ENCODE measurements around the gene SLC22A23.

The SLC22A23 gene

GRCh38 chr6:3484192-3484591, 27.3 kb upstream of the SLC22A23 start:
- TF ChIP-seq TEAD4 (IDR thresholded peaks at IDR 0.05) (no peak), ZBTB7A (IDR thresholded peaks at IDR 0.05; ENCODE audit: low read depth) (no peak), CREB1 (IDR thresholded peaks at IDR 0.05; ENCODE audit: low read depth) (no peak), RAD21 (IDR thresholded peaks at IDR 0.05; ENCODE audit: low read depth) (no peak), TCF12 (IDR thresholded peaks at IDR 0.05; ENCODE audit: low read depth) (no peak), TAF1 (IDR thresholded peaks at IDR 0.05; ENCODE audit: low read depth) (no peak), REST (IDR thresholded peaks at IDR 0.05; ENCODE audit: low read depth) (no peak), EGR1 (IDR thresholded peaks at IDR 0.05) (no peak), YY1 (IDR thresholded peaks at IDR 0.05; ENCODE audit: low read depth) (no peak), NFIC (IDR thresholded peaks at IDR 0.05) (no peak), USF1 (IDR thresholded peaks at IDR 0.05) (no peak), FOXM1 (IDR thresholded peaks at IDR 0.05; ENCODE audit: borderline replicate concordance, low read depth) (no peak), CEBPB (IDR thresholded peaks at IDR 0.05) (no peak), EP300 (IDR thresholded peaks at IDR 0.05; ENCODE audit: borderline replicate concordance) (no peak), MAX (IDR thresholded peaks at IDR 0.05) (no peak)

- TF ChIP-seq TAF1 (IDR thresholded peaks at IDR 0.05; ENCODE audit: low read depth) (no peak), CREB1 (IDR thresholded peaks at IDR 0.05; ENCODE audit: low read depth) (no peak), YY1 (IDR thresholded peaks at IDR 0.05; ENCODE audit: low read depth) (no peak), TEAD4 (IDR thresholded peaks at IDR 0.05) (no peak), RAD21 (IDR thresholded peaks at IDR 0.05; ENCODE audit: low read depth) (no peak), EGR1 (IDR thresholded peaks at IDR 0.05) (no peak)
Measured at GRCh38 chr6:3483675-3484074, 26.8 kb upstream of the SLC22A23 start.

GRCh38 chr6:3482869-3483268, 26.0 kb upstream of the SLC22A23 start:
- TF ChIP-seq YY1 (IDR thresholded peaks at IDR 0.05; ENCODE audit: low read depth) (no peak), EGR1 (IDR thresholded peaks at IDR 0.05) (no peak), NFIC (IDR thresholded peaks at IDR 0.05) (no peak), TAF1 (IDR thresholded peaks at IDR 0.05; ENCODE audit: low read depth) (no peak), FOXM1 (IDR thresholded peaks at IDR 0.05; ENCODE audit: borderline replicate concordance, low read depth) (no peak), REST (IDR thresholded peaks at IDR 0.05; ENCODE audit: low read depth) (no peak), CEBPB (IDR thresholded peaks at IDR 0.05) (no peak)

- TF ChIP-seq NFIC (IDR thresholded peaks at IDR 0.05) (no peak), FOXM1 (IDR thresholded peaks at IDR 0.05; ENCODE audit: borderline replicate concordance, low read depth) (no peak), USF1 (IDR thresholded peaks at IDR 0.05) (no peak), TEAD4 (IDR thresholded peaks at IDR 0.05) (no peak), CREB1 (IDR thresholded peaks at IDR 0.05; ENCODE audit: low read depth) (no peak), MAX (IDR thresholded peaks at IDR 0.05) (no peak)
Measured at GRCh38 chr6:3481640-3482039, 24.8 kb upstream of the SLC22A23 start.

GRCh38 chr6:3480009-3480408, 23.2 kb upstream of the SLC22A23 start:
- TF ChIP-seq ZBTB7A (IDR thresholded peaks at IDR 0.05; ENCODE audit: low read depth) = no peak
- no peak for TF ChIP-seq EP300 (IDR thresholded peaks at IDR 0.05; ENCODE audit: borderline replicate concordance)
- TF ChIP-seq CEBPB (IDR thresholded peaks at IDR 0.05) = no peak
- no peak for TF ChIP-seq TEAD4 (IDR thresholded peaks at IDR 0.05)
- no peak for TF ChIP-seq EGR1 (IDR thresholded peaks at IDR 0.05)

GRCh38 chr6:3473773-3474172, 16.9 kb upstream of the SLC22A23 start:
- no peak for TF ChIP-seq EGR1 (IDR thresholded peaks at IDR 0.05)
- TF ChIP-seq USF1 (IDR thresholded peaks at IDR 0.05) = no peak
- no peak for TF ChIP-seq CEBPB (IDR thresholded peaks at IDR 0.05)
- TF ChIP-seq TAF1 (IDR thresholded peaks at IDR 0.05; ENCODE audit: low read depth) = no peak
- no peak for TF ChIP-seq YY1 (IDR thresholded peaks at IDR 0.05; ENCODE audit: low read depth)
- no peak for TF ChIP-seq MAX (IDR thresholded peaks at IDR 0.05)
- no peak for TF ChIP-seq FOXM1 (IDR thresholded peaks at IDR 0.05; ENCODE audit: borderline replicate concordance, low read depth)
- no peak for TF ChIP-seq CREB1 (IDR thresholded peaks at IDR 0.05; ENCODE audit: low read depth)
- no peak for TF ChIP-seq ZBTB7A (IDR thresholded peaks at IDR 0.05; ENCODE audit: low read depth)
- TF ChIP-seq REST (IDR thresholded peaks at IDR 0.05; ENCODE audit: low read depth) = no peak
- no peak for TF ChIP-seq TCF12 (IDR thresholded peaks at IDR 0.05; ENCODE audit: low read depth)
- TF ChIP-seq EP300 (IDR thresholded peaks at IDR 0.05; ENCODE audit: borderline replicate concordance) = no peak
- no peak for TF ChIP-seq RAD21 (IDR thresholded peaks at IDR 0.05; ENCODE audit: low read depth)
- no peak for TF ChIP-seq NFIC (IDR thresholded peaks at IDR 0.05)
